ENCODE results near the gene COL8A2.
"Not testable (repeated sequence)": the region's sequence is repeated elsewhere in the genome, so short reads cannot be mapped to it uniquely, and the experiment has no call there.

Gene COL8A2

DNA sequence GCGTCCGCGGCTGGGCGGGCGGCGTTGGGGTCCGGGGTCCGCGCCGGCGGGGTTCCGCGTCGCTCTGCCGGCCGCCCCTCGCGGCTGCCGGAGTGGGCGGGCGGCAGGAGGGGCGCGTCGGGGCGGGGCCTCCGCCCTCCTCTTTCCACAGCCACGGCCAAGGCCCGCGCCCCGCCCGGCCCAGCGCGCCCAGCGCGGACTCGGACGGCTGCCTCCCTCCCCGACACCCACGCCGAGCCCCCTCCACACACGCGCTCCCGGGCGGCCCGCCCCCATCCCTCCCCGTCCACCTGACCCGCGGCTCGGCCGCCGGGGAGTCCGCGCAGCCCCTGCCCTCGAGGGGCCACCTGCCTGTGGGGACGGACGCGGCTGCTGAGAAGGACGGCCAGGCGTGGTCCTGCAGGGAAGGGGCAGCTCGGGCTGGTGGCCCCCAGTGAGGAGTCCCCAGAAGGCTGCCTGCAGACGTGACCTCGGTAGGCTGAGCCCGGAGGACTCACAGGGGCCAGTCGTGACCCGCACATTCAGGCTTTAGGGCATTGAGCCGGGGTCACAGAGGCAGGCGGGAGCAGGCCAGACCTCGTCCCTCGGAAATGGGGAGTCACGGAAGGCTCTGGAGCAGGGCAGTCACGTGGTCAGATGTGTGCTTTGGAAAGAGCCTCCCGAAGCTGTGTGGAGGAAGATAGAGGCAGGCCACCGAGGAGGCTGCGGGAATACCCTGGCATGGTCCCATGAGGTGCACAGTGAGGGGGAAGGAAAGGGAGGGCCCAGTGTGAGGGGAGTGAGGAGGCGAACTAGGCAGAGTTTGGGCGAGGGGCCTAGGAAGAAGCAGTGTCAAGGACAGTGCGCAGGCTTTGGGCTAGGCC, at the start of gene COL8A2:
Gene COL8A2 (minus strand): TSS at position 94 of the 863 bp plus-strand sequence. CDS start 24,980 bp downstream, outside the sequence.
- no peak for DNase-seq

DNA sequence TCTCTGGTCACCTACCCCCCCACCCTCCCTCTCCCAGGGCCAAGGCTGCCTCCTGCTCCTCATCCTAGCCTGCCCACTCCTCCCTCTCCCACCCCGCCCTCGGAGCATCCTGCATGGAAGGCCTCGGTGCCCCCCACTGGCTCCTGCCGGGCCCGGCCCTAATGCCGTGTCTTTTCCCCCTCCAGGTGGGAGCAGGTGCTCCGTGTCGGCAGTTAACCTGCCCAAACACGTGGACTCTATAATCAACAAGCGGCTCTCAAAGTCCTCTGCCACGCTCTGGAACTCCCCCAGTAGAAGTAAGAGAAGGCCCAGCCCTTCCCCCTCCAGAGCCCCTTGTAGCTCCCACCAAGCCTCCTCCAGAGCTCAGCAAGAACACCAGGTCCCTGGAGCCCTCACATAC, 49.7 kb upstream of the COL8A2 start:
- no peak for DNase-seq

DNA sequence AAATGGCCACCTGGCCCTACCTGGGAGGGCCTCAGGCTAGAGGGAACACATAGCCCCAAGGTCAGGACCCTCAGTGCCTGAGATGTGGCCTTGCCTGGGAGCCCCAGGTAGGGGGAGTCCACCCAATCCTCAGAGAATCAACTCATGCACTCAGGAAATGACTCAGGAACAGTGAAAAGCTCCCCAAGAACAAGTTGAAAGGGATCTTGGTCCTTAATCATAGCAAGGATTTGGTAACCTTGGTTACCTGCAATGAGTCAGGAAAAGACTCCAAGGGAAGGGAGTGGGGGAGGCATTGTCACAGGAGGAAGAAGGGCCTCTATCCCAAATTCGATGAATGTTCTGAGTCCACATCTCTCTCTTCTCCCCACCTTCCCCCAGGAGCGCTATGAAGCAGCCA, 48.0 kb upstream of the COL8A2 start:
- DNase-seq = no peak

DNA sequence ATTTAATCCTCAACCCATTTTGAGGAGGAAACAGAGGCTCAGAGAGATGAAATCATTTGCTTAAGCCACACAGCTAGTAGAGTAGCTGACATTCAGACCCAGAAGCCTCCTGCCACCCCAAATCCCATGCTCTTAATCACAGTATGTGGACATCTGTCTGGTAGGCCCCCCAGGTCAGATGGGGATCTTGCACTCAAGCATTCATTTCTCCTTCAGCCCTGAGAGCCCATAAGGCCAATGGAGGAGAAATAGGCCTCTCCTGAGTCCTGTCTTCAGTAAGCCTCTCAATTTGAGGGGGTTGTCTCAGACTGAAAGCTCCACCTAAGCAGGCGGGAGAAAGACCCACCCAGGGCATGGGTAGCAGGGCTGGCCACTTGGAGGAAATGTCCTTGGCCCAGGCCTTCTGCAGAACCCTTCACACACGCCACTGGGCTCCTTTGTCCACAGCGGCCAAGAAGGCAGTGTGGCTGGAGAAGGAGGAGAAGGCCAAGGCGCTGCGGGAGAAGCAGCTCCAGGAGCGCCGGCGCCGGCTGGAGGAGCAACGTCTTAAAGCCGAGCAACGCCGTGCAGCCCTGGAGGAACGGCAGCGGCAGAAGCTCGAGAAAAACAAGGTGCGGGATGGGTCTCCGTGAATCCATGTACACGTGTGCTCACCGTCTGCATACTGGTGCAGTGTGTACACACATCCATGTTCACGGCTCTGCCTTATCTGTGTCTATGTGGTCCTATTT, 47.2 kb upstream of the COL8A2 start:
- no peak for DNase-seq

DNA sequence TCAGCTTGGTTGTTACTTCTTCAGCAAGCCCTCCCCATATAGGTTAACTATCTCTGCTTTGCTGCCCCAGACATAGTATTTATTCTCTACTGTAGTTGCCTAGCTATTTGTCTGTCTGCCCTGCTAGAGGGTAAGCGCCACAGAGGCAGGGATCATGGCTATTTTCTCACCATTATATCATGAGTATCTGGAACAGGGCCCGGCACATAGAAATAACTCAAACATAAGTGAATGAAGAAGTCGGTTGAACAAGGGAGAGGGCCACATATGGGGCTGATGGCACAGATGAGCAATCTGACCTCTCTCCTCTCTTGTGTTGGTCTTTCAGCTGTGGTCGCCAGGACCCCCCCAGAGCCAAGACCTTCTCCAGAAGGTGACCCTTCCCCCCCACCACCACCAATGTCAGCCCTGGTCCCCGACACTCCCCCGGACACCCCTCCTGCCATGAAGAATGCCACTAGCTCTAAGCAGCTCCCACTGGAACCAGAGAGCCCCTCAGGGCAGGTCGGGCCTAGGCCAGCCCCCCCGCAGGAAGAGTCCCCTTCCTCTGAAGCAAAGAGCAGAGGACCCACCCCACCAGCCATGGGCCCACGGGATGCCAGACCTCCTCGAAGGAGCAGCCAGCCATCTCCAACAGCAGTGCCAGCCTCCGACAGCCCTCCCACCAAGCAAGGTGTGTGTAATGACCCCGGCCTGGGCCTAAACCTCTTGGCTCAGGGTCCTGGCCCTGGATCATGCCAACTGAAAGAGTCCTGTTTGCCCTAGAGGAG, 45.8 kb upstream of the COL8A2 start:
- no peak for DNase-seq

DNA sequence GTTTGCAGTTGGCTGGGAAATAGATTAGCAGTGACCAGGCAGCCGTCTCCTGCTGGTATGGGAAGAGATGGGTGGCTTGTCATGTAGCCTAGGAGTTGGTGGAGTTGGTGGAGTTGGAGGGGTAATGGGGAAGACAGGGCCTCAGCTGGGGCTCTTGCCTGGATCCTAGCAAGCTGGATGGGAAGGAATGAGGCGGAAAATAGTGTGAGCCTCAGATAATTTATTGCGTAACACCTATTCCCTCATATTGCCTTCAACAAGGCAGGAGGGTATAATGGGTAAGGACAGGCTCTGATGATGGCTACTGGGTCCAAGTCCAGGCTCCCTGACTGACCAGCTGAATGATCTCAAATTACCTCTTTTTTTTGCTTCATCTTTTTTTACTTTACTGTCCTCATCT, 43.5 kb upstream of the COL8A2 start:
- no peak for DNase-seq

DNA sequence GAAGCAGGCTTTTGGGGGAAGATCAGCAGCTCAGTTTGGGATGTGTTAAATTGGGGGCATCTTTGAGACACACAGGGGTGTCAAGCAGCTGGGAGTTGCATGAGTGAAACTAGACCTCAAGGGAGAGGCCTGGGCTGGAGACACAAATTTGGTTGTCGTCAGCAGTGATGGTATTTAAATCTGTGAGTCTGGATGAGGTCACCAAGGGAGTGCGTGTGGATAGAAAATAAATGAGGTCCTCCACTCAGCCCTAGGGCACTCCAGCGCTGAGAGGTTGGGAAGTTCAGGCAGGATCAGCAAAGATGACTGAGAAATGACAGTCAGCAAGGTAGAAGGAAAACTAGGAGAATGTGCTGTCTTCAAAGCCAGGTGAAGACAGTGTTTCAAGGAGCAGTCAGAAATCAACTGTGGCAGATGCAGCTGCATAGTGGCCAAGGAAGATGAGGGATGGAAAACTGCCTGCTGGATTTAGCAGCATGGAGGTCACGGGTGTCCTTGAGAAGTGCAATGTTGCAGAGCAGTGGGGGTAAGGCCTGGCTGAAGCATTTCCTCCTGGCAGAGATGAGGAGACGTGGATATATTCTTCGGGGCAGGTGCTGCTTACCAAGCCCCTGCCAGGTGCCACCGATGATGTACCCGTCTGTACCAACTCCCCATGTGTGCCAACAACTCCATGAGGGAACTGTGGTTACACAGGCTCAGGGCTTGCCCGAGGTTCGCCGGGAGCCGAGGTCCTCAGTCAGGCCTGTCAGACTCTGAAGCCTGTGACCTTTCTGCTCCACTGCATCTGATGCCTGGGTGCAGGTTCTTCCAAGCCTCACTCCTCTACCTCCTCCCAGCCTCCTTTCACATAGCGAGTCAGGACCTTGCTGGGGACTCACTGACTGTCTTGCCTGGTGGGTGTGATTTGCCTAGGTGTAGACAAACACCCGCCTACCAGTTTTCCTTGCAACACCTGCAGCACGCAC, 42.2 kb upstream of the COL8A2 start:
- DNase-seq = no peak

DNA sequence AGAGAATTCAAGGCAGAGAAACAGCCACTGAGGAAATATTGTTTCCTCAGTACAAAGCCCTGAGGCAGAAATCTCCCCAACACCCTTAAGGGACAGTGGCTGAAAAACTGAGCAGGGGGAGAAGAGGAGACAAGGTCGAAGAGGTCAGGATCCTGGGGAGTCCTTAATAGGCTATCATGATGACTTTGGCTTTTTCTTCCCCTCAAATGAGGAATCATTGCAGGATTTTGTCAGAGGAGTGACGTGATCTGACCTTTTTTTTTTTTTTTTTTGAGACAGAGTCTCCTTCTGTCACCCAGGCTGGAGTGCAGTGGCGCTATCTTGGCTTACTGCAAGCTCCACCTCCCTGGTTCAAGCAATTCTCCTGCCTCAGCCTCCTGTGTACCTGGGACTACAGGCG, 41.1 kb upstream of the COL8A2 start:
- no peak for DNase-seq

DNA sequence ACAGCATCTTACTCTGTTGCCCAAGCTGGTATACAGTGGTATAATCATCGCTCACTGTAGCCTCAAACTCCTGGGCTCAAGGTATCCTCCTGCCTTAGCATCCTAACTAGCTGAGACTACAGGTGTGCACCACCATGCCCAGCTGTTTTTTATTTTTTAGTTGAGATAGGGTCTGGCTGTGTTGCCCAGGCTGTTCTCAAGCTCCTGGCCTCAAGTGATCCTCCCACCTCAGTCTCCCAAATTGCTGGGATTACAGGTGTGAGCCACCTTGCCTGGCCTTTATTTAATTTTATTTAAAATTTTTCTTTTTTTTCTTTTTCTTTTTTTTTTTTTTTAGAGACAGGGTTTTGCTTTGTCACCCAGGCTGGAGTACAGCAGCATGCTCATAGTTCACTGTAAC, 40.1 kb upstream of the COL8A2 start:
- no peak for DNase-seq

DNA sequence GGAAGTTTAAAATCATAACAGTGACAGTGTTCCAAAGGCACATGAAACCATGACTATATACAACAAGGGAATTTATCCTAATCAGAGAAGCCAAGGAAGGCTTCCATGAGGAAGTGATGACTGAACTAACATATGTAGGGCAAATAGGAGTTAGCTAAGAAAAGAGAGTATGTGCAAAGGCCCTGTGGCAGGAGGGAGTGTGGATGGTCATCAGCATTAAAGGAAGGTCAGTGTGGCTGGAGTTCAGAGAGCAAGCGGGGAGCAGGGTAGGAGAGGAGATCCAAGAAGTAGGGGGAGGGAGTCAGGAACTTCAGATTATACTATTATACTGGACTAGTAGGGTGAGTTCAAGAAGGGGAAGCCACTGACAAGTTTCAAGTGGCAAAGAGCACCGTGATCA, 39.3 kb upstream of the COL8A2 start:
- DNase-seq = no peak

DNA sequence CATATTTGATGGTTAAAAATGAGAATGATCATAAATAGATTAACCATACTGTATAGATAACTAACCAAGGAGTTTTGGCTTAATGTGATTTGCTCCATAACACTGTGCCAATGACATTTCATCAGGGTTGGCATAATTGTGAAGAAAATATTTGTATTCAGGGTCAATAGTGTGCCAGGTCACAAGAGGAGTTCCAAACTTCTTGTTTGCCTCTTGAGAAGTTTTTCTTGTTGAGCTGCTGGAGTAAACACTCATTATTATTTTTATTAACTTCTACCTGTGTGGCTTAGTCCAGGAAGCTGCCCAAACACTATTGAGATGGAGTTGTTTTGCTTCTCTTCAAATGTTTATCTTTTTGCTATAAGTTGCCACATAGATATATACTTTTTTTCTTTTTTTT, 38.4 kb upstream of the COL8A2 start:
- DNase-seq = no peak

DNA sequence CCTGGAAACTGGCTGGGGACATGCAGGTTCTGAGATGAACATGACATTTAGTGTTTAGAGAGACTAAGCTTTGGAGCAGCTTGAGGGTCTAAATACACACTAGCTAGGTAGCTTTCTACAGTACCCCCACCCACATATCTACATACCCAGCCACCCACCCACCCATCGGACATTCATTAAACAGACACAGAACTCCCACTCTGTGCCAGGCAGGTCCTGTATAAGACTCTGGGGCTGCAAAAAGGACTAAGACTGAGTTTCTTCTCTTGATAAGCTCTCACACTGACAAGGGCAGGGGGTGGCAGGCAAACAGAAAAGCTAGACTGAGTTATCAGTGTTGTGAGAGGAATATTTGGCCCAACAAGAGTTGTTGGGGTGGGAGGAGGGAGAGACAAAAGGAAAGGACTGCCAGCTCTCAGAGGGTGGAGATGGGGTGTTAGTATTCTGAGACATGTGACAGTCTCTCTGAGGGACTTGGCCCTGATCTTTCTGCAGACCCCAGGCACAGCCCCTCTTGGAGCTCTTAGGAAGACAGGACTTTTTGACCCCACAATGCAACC, 37.7 kb upstream of the COL8A2 start:
- DNase-seq = no peak

DNA sequence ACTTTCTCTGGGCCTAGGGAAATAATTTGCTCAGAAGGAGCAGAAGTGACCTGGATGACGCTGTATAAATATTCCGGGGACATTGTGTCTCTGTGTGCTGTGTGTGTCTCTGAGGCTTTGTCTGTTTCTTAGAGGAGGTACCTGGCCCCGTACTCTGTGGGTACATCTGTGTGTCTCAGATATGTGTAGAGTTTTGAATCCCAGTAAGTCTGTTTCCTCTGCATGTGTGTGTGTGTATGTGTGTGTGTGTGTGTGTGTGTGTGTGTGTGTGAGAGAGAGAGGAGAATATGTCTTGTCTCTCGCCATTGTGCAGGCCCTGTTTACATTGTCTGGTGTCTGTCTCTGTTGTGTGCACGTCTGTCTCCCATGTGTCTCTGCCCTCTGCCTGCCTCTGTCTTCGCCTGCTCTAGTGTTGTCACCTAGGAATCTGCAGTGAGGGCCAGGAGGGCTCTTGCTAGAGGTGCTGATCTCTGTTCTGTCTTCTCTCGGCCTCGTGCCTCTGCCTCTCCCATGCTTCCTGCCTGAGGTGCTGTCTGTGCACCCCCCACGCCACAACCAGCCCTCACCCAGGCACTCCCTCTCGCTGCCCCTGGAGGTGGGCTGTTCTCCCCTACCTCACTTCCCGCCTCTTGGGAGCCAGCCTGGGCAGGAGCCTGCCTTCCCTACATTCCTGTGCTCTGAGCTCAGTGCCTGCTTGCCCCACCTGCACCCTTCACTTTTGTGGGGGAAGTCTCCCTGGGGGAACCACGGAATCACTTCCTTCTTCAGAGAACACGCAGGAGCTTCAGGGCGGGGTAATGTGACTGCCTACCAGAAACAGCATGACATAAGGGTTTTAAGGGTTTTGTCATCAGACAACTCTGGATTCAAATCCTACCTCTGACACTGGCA, 36.9 kb upstream of the COL8A2 start:
- no peak for DNase-seq

DNA sequence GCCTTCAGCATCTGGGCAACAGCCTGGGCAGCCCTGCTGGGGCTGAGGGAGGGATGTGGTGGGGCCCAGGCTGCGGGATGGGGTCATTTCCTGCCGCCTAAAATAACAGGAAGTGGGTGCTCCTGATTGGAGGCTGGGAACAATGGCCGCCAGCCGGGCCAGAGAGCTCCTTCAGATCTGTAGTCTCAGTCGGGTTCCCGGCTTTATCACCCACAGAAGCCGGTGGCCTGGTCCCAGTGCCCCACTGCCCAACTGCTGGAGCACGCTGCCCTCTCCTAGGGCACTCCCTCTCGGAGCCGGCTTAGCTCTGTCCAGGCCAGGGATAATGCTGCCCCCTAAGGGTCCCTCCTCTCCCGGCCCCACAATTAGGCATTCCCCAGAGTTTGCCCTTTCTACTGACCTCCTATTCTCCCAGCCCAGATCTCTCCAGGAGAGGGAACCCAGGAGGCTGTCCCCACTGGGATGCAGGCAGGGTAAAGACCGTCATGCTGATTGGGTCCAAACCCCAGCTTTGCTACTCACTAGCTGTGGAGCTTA, 36.0 kb upstream of the COL8A2 start:
- peak; percentile 65 for DNase-seq

DNA sequence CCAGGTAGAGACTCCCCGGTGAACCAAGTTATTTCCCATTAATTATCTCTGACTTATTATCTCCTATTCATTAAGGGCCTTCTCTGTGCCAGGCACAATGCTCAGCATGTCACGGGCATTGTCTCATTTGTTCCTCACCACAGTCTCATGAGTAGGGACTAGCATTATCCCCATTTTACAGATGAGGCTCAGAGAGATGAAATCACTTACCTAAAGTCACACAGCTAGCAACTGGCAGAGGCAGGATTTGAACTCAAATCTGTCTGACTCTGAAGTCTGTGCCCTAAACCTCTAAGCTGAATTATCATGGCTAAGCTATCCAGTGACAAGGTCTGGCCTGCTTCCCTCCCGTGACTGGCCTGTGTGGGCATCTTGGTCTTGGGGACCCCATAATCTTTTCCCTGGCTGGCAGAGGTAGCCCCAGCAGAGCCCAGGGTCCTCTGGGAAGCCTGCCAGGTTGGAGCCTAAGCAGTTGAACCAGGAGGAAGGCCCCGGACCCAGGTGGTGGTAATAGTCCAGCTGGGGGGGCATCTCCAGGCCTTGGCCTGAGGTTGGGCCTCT, 35.4 kb upstream of the COL8A2 start:
- no peak for DNase-seq

DNA sequence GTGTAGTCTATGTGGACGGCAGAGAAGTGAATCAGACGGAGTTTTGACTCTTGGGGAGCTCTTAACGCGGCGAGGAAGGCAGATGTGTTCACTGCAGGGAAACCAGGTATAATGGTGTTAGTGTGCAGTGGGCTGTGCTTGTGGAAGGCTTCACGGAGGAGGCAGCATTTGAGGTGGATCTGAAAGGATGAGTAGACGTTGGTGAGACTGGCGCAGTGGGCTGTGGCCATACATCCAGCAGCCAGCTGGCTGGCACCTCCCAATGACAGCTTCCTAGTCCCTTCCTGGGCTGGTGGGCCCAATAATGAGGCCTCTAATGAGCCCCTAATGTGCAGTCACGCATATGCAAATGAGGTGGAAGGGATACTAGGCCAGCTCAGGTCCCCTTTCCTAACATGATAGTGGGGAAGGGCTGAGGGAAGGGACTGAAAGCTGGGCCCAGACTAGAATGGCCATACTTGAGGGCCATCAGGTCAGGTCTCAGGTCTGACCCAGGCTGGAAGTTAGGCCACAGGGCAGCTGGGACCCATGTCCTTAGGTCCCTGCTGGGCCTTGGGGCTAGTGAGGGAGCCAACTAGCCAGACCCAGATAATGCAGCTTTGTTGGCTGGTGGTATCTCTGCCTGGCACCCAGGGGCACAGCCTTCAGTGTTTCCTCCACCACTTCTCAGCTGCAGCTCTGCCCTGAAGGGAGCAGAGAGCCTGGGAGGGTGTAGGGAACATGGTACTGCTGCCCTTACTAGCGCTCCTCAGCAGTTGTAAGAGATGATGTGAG, 34.8 kb upstream of the COL8A2 start:
- DNase-seq = no peak

DNA sequence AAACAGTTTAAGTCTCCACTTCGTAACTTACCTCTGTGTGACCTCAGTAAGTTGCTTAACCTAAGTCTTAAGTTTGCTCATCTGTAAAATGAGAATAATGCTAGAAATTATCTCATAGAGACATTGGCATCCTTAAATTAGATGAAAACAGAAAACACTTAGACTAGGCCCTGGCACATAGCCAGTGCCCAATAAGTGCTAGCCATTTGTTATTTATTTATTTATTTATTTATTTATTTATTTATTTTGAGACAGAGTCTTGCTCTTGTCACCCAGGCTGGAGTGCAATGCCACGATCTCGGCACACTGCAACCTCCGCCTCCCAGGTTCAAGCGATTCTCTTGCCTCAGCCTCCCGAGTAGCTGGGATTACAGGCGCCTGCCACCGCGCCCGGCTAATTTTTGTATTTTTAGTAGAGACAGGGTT, 33.8 kb upstream of the COL8A2 start:
- DNase-seq = not testable (repeated sequence)

DNA sequence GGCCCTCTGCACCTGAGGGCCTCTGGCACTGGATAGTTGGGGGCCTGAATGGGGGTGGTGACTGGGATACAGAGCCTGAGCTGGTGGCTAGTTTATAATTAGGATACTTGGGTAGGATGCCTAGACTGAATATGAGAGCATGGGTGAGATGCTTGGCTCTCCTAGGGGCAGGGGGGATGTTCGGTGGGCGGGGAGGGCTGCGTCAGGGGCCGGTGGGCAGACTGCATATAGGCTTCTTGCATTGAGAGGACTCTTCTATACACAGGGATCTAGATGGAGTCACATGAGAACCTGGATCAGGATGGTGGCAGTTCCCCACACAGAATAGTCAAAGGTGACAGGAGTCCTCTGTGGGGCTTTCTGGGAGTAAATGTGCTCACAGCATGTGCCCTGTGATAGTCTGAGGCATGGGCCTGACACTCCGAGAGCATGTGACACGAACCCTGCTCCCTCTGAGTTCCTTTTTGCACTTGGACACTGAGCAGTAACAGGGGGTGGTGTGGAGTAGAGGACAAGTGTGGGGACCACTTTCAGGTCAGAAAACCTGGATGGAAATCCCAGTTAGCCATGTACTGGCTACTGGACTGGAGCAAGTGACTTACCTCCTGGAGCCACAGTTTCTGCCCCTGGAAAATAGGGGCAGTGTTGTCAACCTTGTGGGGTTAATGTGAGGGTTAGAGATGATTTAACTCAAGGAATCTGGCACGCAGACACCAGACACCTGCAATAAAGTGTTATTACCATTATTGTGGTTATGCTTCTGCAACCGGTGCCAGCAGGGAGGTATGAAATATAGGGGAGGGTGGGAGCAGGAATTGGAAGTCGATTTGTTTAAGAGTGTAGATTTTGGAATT, 33.2 kb upstream of the COL8A2 start:
- DNase-seq = no peak
